GM18951 (cell line): ENCODE data around the gene SMG1.
A peak's percentile ranks its signal among the peaks of the same experiment; 100 is the strongest.

Experiments used
- POLR2A ChIP-seq: IDR thresholded peaks from 4 replicates; pipeline ENCODE4 v1.6.1; 2011; ENCODE audit warnings: mild to moderate bottlenecking; ENCODE audit not compliant: insufficient read length, insufficient read depth; ENCODE audit errors: extremely low read depth
- in situ Hi-C: fragments of 300-500 bp; cut with MboI; formaldehyde crosslinking; loops from one replicate; pipeline ENCODE4 v1.12.0; 2022; ENCODE audit warnings: low sequenced_read_pairs, mixed read lengths, inconsistent platforms; ENCODE audit not compliant: unreplicated experiment

SMG1 gene

DNA sequence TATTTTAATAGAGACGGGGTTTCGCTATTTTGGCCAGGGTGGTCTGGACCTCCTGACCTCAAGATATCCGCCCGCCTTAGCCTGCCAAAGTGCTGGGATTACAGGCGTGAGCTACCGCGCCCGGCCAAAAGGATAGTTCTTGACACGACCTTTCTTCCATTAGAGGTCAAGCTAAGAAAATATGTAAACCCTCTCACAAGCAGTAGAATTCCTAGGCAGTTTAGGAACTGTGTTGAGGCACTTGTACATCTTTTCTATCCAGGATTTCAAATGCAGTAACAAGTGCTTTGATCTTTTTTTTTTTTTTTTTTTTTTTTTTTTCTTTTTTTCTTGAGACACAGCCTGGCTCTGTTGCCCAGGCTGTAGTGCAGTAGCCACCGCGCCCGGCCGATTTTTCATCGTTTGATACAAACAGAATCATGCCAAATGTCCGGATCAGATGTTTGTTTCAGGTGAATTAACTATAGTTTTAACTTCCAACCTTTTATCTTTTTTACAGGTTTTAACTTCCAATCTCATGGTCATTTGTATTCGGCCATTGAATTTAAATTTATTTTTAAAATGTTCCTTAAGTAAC lies 123.4 kb downstream of the SMG1 start:
- in situ Hi-C loops, result no loop called here
- no peak for TF ChIP-seq POLR2A

DNA sequence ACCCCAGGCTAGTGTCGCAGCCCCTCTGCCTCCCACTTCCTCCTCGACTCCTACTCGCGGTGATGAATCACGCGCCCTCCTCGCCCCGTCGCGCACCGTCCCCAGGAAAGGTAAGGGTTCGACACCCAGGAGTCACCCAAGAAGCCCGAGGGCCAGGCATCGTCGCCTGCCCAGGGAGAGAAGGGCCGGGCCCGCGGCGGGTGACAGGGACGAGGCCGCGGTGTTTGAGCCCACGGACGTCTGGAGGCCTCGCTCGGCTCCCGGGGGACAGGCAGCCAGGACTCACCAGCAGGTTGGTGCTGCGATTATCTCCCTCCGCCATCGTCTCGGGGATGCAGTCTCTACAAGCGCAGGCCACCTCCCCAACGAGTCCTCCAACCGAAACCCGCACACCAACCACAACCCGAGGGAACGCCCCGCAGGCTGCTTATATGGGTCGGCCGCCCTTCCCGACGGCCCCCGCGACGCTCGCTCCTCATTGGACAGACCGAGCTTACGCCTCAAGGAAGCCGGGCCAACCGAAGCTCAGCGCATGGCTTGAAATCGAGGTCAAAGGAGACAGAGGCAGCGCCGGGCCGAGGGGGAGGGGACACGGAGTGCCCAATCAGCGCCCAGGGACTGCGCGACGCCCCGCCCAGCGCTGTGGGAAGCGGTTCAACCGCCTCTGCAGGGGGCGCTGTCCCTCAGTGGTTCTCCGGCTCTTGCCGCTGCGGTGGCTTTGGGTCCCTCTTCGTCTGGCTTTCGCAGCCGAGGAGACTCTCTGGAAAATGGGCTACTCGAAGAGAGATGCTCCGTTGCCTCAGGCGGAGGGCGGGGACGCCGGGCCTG lies 124.8 kb downstream of the SMG1 start, which contains the start of gene ARL6IP1:
Gene ARL6IP1 (minus strand): TSS at position 405 of the 828 bp plus-strand sequence. CDS start 83 bp downstream, at position 322.
- TF ChIP-seq POLR2A, result peak; percentile 98
- in situ Hi-C loops, result no loop called here

DNA sequence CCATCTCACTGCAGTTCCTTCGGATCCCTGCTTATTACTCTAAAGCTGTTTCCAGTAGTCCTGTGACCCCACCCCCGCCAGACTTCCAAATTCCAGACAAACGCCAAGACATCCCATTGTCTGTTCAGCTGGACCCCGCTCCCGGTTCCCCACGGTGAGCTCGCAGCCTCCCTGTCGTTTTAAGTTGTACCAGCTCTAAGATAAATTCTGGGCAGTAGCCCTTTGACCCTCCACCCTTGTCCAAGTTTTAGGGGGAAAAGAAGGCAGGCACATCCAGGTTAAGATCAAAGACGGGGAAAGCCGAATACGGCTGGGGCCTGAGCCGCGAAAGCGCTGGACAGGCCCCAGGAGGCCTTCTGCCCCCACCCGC lies 125.4 kb downstream of the SMG1 start:
- in situ Hi-C loops, result no loop called here
- no peak for TF ChIP-seq POLR2A

GRCh38 chr16:18800293-18800692 lies 125.9 kb downstream of the SMG1 start:
- in situ Hi-C loops, result no loop called here
- TF ChIP-seq POLR2A, result no peak

DNA sequence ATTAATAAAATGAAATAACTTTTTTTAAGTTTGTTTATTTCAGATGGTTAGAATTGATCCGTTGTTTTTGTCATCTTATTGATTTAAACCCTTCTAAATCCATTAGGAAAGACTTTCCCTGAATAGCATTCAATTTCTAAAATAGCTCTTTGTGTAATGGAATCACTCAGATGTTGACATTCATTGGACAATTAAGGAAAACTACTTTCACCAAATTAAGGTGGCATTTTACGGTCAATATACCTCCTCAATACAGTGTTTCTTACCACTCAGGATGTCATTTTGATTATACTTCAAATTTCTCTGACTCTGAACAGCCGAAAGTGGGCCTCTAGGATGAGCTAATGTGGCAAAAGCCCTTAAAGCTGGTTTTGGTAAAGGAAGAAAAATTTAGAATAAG lies 126.7 kb downstream of the SMG1 start:
- no peak for TF ChIP-seq POLR2A
- in situ Hi-C loops, result no loop called here

DNA sequence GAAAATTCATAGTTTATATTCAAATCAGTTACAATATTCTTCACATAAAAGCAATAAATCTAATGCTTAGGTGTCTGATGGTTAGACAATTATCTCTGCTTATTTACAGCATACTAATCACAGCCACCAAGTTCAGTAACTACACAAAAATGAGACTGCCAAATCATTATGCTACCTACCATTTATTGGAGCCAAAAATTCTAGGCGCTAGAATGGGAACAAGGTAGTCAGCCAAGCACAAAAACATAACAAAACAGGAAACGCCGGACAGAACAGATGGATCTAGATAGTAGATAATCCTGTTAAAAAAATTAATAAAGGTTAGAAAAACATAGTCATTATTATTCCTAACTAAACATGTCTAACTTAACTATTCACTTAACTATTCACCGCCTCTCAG lies 128.5 kb downstream of the SMG1 start:
- in situ Hi-C loops, result no loop called here
- no peak for TF ChIP-seq POLR2A

GRCh38 chr16:18796377-18796776 lies 129.8 kb downstream of the SMG1 start:
- TF ChIP-seq POLR2A, result no peak
- in situ Hi-C loops, result no loop called here

- TF ChIP-seq POLR2A, result no peak
These were observed 133.3 kb downstream of the SMG1 start for GRCh38 chr16:18792836-18793433.

DNA sequence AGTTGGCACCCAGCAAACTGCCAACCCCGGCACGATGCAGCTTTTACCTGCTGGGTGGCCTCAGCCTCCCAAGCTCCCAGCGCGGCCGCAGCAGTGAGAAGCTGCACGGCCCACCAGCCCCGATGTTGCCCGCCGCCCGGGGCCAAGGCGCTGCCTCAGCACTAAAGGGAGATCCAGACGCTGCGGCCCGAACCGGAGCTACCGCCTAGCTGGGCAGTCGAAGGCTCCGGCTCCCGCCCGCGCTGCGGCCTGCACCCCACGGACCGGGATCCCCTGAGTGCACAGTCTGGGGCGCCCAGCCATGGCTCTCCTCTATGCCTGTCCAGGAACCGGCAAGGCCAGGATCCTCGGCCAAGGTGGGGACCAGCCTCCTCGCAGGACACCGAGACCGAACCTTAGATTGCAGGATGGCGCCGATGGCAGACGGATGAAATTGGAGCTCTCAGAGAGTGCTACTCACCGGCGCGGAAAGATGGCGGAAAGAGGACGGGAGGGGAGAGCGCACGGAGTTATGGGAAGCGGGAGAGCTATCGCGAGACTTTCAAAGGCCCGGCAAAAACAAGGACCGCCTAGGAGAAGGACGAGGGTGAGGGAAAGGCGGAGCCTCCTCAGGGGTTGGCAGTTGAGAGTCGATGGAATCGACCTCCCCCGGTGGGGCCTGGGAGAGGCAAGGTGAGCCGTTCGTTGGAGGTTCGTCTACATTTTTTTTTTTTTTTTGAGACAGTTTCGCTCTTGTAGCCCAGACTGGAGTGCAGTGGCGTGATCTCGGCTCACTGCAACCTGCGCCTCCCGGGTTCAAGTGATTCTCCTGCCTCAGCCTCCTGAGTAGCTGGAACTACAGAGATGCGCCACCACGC lies 136.1 kb downstream of the SMG1 start, which contains the start of gene RPS15A:
Gene RPS15A (minus strand): TSS at position 485 of the 857 bp plus-strand sequence. CDS start 1,221 bp downstream, outside the sequence.
- peak; percentile 93 for TF ChIP-seq POLR2A
- in situ Hi-C loops, result no loop called here

More at GRCh38 chr16:18792836-18793433, 133.3 kb downstream of the SMG1 start:
- in situ Hi-C loops, result no loop called here

- no peak for TF ChIP-seq POLR2A
- in situ Hi-C loops, result no loop called here
These were observed 136.7 kb downstream of the SMG1 start for GRCh38 chr16:18789515-18789849.

DNA sequence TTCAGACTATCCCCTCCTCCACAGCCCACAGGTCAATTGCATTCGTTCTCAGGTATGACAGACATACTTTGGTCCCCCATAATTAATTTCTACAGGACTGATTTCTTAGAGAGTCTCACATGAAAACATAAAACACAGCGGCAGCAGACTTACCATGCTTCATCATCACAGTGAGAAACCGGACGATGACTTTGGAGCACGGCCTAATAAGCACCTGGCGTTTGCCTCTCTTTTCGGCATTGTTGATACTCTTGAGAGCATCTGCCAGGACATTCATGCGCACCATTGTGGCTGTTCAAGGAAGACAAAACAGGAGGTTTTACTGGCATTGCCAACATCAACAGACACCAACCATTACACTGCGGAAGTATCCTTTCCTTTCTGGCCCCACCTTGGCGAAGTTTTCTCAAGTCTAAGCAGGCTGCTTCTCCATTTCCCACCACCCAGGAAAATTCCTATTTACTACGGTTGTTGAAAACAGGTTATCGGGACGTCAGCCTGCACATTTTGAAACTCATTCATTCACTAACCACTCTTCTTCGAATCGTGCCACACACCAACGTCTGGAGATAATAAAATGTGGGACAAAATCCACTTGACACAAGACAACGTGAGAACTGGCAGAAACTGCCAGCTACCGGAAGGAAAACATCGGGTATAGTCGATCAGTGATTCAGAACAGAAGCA lies 137.2 kb downstream of the SMG1 start:
- in situ Hi-C loops, result no loop called here
- no peak for TF ChIP-seq POLR2A

GRCh38 chr16:18784917-18785623 lies 141.1 kb downstream of the SMG1 start:
- no peak for TF ChIP-seq POLR2A
- in situ Hi-C loops, result no loop called here
